Measurements from ENCODE around the gene POLD1.

The POLD1 gene

DNA sequence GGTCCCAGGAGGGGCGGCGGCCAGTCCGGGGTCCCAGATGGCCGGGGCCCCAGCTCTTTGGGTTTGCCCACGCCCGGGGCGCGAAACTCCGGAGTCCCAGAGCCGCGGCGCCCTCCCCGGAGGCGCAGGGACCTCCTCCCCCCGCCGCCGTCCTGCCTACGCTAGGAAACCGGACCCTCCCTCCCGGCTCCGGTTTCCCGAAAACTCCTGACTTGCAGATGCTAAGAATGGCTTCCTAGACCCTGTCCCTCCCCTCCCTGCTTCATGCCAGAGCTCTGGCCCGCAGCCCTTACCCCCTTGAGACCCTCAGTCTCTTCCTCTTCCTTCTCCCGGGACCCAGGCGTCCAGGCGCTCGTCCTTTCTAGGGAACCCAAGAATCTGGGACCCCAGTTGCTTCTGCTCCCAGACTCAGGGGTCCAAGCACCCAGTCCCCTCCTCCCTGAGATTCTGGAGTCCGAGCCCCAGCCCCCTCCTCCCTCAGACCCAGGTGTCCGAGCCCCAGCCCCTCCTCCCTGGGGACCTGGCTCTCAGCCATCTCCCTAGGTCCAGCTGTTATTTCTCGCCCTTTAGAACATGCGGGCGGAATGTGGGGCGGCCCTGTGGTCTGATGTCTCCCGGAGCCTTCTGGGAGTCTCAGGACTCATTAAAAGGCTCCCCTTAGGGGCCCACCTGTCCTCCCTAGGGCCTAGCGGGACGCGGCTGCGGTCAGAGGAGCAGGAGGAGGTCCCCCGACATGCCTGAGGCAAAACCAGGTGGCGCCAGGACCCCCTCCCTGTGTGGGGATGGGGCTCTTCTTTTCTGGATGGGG is 48.3 kb downstream of the POLD1 start, which contains the start of gene MYBPC2:
TSS of gene MYBPC2 (plus strand) at position 672 of the 808 bp plus-strand sequence. CDS start at position 734, 62 bp downstream.
- no peak within 1 kb of the TSS for H2BK5ac ChIP-seq (ENCODE audit: low read depth, low read length, poor library complexity)
- H3K4me1 ChIP-seq (ENCODE audit: control insufficient read depth in 1 of 2, insufficient read depth in 2 of 2, low read length in 2 of 2) = peaks cover 6 to 8% of the 10 kb centered on the region in 2 experiments
- no peak within 1 kb of the TSS for H3K9ac ChIP-seq (ENCODE audit: low read length)
- H3K4me3 ChIP-seq (ENCODE audit: low read depth, low read length) = peak within 1 kb of the TSS; percentile 74
- no peak within 1 kb of the TSS for H4K91ac ChIP-seq (ENCODE audit: low read depth, low read length)
- no peak within 1 kb of the TSS for H2AK5ac ChIP-seq (ENCODE audit: low read length)
- peaks cover 3% of the 10 kb centered on the region for H3K9me3 ChIP-seq (ENCODE audit: insufficient read depth, low read depth, low read length)
- peak within 1 kb of the TSS; percentile 49 for H3K4ac ChIP-seq (ENCODE audit: low read depth, low read length)
- H3K79me2 ChIP-seq (ENCODE audit: control insufficient read depth, insufficient read depth, low read length, poor library complexity) = peaks cover 2% of the 10 kb centered on the region
- H4K8ac ChIP-seq (ENCODE audit: low read depth, low read length) = peak within 1 kb of the TSS; percentile 81
- no peak within 1 kb of the TSS for H2BK12ac ChIP-seq (ENCODE audit: low read length)
- no CpG with 5 or more reads among the region's 40 CpGs for WGBS (ENCODE audit: extremely low coverage, insufficient coverage, insufficient read length)
- H3K18ac ChIP-seq (ENCODE audit: low read length) = peak within 1 kb of the TSS; percentile 39
- H3K14ac ChIP-seq (ENCODE audit: low read length) = peak within 1 kb of the TSS; percentile 70
- no peak within 1 kb of the TSS for H3K23ac ChIP-seq (ENCODE audit: low read length)
- H4K12ac ChIP-seq (ENCODE audit: low read depth, low read length) = peak within 1 kb of the TSS; percentile 65
- peak within 1 kb of the TSS; percentile 62 for H2BK120ac ChIP-seq (ENCODE audit: insufficient read depth, low read length, poor library complexity)
- peak within 1 kb of the TSS; percentile 94 for H3K4me2 ChIP-seq (ENCODE audit: low read length)
- H2AFZ ChIP-seq (ENCODE audit: insufficient read depth, low read length, poor library complexity) = peak within 1 kb of the TSS; percentile 66
- no peak within 1 kb of the TSS for H3K27ac ChIP-seq (ENCODE audit: low read depth, low read length)
- no peaks in the 10 kb centered on the region for H3K27me3 ChIP-seq (ENCODE audit: insufficient read depth, low read length)
- peak; percentile 16 to 36 for DNase-seq
- no peaks in the 10 kb centered on the region for H3K36me3 ChIP-seq (ENCODE audit: control insufficient read depth in 1 of 2, insufficient read depth in 2 of 2, low read length in 2 of 2)
- H3K79me1 ChIP-seq (ENCODE audit: low read length) = peaks cover 7% of the 10 kb centered on the region

DNA sequence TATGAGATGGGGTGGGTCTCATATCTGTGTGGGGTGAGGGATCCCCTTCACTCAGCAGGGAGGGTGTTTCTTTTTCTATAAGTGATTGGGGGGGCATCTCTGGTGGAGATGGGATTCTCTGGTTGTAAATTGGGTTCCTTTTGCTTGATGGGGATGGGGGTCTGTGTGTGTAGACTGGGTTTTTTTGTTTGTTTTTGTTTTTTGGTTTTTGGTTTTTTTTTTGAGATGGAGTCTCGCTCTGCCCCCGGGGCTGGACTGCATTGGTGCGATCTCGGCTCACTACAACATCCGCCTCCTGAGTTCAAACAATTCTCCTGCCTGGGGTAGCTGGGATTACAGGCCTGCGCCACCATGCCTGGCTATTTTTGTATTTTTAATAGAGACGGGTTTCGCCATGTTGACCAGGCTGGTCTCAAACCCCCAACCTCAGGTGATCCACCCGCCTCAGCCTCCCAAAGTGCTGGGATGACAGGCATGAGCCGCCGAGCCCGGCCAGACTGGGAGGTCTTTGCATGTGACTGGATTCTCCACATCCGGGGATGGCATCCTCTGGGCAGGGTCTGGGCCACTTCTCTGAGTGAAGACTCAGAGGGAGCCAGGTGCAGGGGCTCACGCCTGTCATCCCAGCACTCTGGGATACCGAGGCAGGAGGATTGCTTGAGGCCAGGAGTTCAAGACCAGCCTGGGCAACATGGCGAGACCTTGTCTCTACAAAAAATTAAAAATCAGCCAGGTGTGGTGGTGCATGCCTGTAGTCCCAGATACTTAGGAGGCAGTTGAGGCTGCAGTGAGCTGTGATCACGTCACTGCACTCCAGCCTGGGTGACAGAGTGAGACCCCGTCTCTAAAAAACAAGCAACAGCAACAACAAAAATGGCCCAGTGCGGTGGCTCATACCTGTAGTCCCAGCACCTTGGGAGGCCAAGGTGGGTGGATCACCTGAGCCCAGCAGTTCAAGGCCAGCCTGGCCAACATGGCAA is 49.3 kb downstream of the POLD1 start:
- no CpG with 5 or more reads among the region's 19 CpGs for WGBS (ENCODE audit: extremely low coverage, insufficient coverage, insufficient read length)
- no peak for DNase-seq
- Histone ChIP-seq H3K14ac (ENCODE audit: low read length) (no peak overlapping the region), H2AK5ac (ENCODE audit: low read length) (no peak overlapping the region), H3K18ac (ENCODE audit: low read length) (no peak overlapping the region), H3K79me1 (ENCODE audit: low read length) (peaks cover 7% of the 10 kb centered on the region), H3K36me3 (ENCODE audit: control insufficient read depth in 1 of 2, insufficient read depth in 2 of 2, low read length in 2 of 2) (no peaks in the 10 kb centered on the region), H2BK12ac (ENCODE audit: low read length) (no peak overlapping the region), H3K9me3 (ENCODE audit: insufficient read depth, low read depth, low read length) (peaks cover 3% of the 10 kb centered on the region), H2BK120ac (ENCODE audit: insufficient read depth, low read length, poor library complexity) (no peak overlapping the region), H2AFZ (ENCODE audit: insufficient read depth, low read length, poor library complexity) (no peak overlapping the region), H2BK5ac (ENCODE audit: low read depth, low read length, poor library complexity) (no peak overlapping the region), H3K4me3 (ENCODE audit: low read depth, low read length) (no peak overlapping the region), H3K27ac (ENCODE audit: low read depth, low read length) (no peak overlapping the region), H3K4ac (ENCODE audit: low read depth, low read length) (no peak overlapping the region), H3K9ac (ENCODE audit: low read length) (no peak overlapping the region), H3K4me2 (ENCODE audit: low read length) (no peak overlapping the region), H3K79me2 (ENCODE audit: control insufficient read depth, insufficient read depth, low read length, poor library complexity) (peaks cover 2% of the 10 kb centered on the region), H3K4me1 (ENCODE audit: control insufficient read depth in 1 of 2, insufficient read depth in 2 of 2, low read length in 2 of 2) (peaks cover 6 to 8% of the 10 kb centered on the region in 2 experiments), H4K12ac (ENCODE audit: low read depth, low read length) (no peak overlapping the region), H4K8ac (ENCODE audit: low read depth, low read length) (no peak overlapping the region), H4K91ac (ENCODE audit: low read depth, low read length) (no peak overlapping the region), H3K23ac (ENCODE audit: low read length) (no peak overlapping the region), H3K27me3 (ENCODE audit: insufficient read depth, low read length) (no peaks in the 10 kb centered on the region)

DNA sequence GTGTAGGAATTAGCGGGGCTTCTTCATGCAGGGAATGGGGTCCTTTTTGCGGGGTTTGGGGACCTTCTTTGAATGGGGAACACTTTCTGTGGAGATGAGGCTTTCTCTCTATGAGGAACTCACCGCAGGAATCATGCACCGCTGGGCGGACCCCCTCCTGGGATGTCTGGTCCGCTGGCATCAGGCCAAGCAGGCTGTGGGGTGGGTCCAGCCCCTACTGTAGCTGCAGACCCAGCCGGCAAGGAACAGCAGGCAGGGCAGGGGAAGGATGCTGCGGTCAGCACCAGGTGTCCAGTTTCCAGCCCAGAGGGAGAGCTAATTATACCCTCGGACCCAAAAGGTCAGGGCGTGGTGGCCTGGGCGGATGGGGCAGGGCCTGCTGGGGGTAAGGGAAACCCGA is 50.4 kb downstream of the POLD1 start:
- no CpG with 5 or more reads among the region's 12 CpGs for WGBS (ENCODE audit: extremely low coverage, insufficient coverage, insufficient read length)
- H2BK120ac ChIP-seq (ENCODE audit: insufficient read depth, low read length, poor library complexity) = no peak overlapping the region
- no peaks in the 10 kb centered on the region for H3K27me3 ChIP-seq (ENCODE audit: insufficient read depth, low read length)
- no peak overlapping the region for H3K4me3 ChIP-seq (ENCODE audit: low read depth, low read length)
- H2AK5ac ChIP-seq (ENCODE audit: low read length) = no peak overlapping the region
- no peak overlapping the region for H4K12ac ChIP-seq (ENCODE audit: low read depth, low read length)
- no peak overlapping the region for H3K4ac ChIP-seq (ENCODE audit: low read depth, low read length)
- H3K27ac ChIP-seq (ENCODE audit: low read depth, low read length) = no peak overlapping the region
- no peak overlapping the region for H2AFZ ChIP-seq (ENCODE audit: insufficient read depth, low read length, poor library complexity)
- no peak overlapping the region for H2BK5ac ChIP-seq (ENCODE audit: low read depth, low read length, poor library complexity)
- H3K4me2 ChIP-seq (ENCODE audit: low read length) = no peak overlapping the region
- peaks cover 2% of the 10 kb centered on the region for H3K79me2 ChIP-seq (ENCODE audit: control insufficient read depth, insufficient read depth, low read length, poor library complexity)
- H3K23ac ChIP-seq (ENCODE audit: low read length) = no peak overlapping the region
- no peaks in the 10 kb centered on the region for H3K36me3 ChIP-seq (ENCODE audit: control insufficient read depth in 1 of 2, insufficient read depth in 2 of 2, low read length in 2 of 2)
- no peak overlapping the region for H3K9ac ChIP-seq (ENCODE audit: low read length)
- H3K79me1 ChIP-seq (ENCODE audit: low read length) = peaks cover 7% of the 10 kb centered on the region
- no peak overlapping the region for H4K8ac ChIP-seq (ENCODE audit: low read depth, low read length)
- no peak overlapping the region for H4K91ac ChIP-seq (ENCODE audit: low read depth, low read length)
- no peak for DNase-seq
- no peak overlapping the region for H3K18ac ChIP-seq (ENCODE audit: low read length)
- H3K9me3 ChIP-seq (ENCODE audit: insufficient read depth, low read depth, low read length) = no peaks in the 10 kb centered on the region
- H2BK12ac ChIP-seq (ENCODE audit: low read length) = no peak overlapping the region
- peaks cover 6 to 8% of the 10 kb centered on the region in 2 experiments for H3K4me1 ChIP-seq (ENCODE audit: control insufficient read depth in 1 of 2, insufficient read depth in 2 of 2, low read length in 2 of 2)
- no peak overlapping the region for H3K14ac ChIP-seq (ENCODE audit: low read length)

DNA sequence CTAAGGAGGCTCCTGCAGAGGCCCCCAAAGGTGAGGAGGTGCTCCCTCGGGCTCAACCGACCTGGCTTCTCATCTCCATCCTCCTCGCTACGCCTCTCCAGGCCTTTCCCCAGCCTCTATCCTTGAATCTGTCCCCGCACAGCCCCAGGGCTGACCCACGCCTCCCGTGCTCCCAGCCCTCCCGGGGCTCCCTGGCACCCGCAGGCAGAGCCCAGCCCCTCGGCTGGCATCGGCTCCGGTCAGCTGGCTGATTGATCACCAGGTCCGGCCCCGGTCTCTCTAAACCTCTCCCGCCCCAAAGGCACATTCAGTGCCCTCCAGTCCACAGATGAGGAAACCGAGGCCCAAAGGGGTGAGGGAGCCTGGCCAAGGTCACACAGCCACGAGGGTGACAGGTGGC is 51.1 kb downstream of the POLD1 start:
- Histone ChIP-seq H3K4me1 (ENCODE audit: control insufficient read depth in 1 of 2, insufficient read depth in 2 of 2, low read length in 2 of 2) (peaks cover 6 to 8% of the 10 kb centered on the region in 2 experiments), H3K23ac (ENCODE audit: low read length) (no peak overlapping the region), H2AK5ac (ENCODE audit: low read length) (no peak overlapping the region), H3K9ac (ENCODE audit: low read length) (no peak overlapping the region), H4K91ac (ENCODE audit: low read depth, low read length) (no peak overlapping the region), H3K4ac (ENCODE audit: low read depth, low read length) (no peak overlapping the region), H4K8ac (ENCODE audit: low read depth, low read length) (no peak overlapping the region), H4K12ac (ENCODE audit: low read depth, low read length) (no peak overlapping the region), H3K9me3 (ENCODE audit: insufficient read depth, low read depth, low read length) (no peaks in the 10 kb centered on the region), H3K79me2 (ENCODE audit: control insufficient read depth, insufficient read depth, low read length, poor library complexity) (peaks cover 2% of the 10 kb centered on the region), H3K36me3 (ENCODE audit: control insufficient read depth in 1 of 2, insufficient read depth in 2 of 2, low read length in 2 of 2) (no peaks in the 10 kb centered on the region), H3K4me3 (ENCODE audit: low read depth, low read length) (no peak overlapping the region), H2AFZ (ENCODE audit: insufficient read depth, low read length, poor library complexity) (no peak overlapping the region), H3K27ac (ENCODE audit: low read depth, low read length) (no peak overlapping the region), H2BK12ac (ENCODE audit: low read length) (no peak overlapping the region), H3K14ac (ENCODE audit: low read length) (no peak overlapping the region), H3K18ac (ENCODE audit: low read length) (no peak overlapping the region), H2BK5ac (ENCODE audit: low read depth, low read length, poor library complexity) (no peak overlapping the region), H2BK120ac (ENCODE audit: insufficient read depth, low read length, poor library complexity) (no peak overlapping the region), H3K27me3 (ENCODE audit: insufficient read depth, low read length) (no peaks in the 10 kb centered on the region), H3K4me2 (ENCODE audit: low read length) (no peak overlapping the region), H3K79me1 (ENCODE audit: low read length) (peaks cover 7% of the 10 kb centered on the region)
- no peak for DNase-seq
- no CpG with 5 or more reads among the region's 17 CpGs for WGBS (ENCODE audit: extremely low coverage, insufficient coverage, insufficient read length)

Data from trophoblast cell (in vitro differentiated cells and primary cell).